Right lobe of liver (tissue), 6 donors: ENCODE results near the gene ETF1. TPM values are rescaled to one million over a fixed set of nuclear protein-coding genes. Genes with fewer than 3 reads are reported as not detected.

Experiments used
- ATAC-seq, 4 donors: fragments of 200-7000 bp; cut with Tn5 transposase; one replicate each; pipeline ENCODE4 v1.9.1; 2020; ENCODE audit warnings: mild to moderate bottlenecking in 4 of 4, moderate library complexity in 4 of 4
- DNase-seq, 3 donors: peaks; one replicate each; pipeline ENCODE4 v3.0.0-alpha.2; 2020
- H3K27ac ChIP-seq, 3 donors: fragments of 200-600 bp; one replicate each; pipeline ENCODE4 v1.8.0; 2022
- H3K27me3 ChIP-seq, 2 donors: fragments of 200-600 bp; one replicate each; pipeline ENCODE4 v1.8.0; 2022
- H3K36me3 ChIP-seq, 4 donors: fragments of 200-600 bp; sonication (generic) in 1 of 4; one replicate each; pipeline versions ENCODE4 v1.5.1 to v1.8.0; 2017 to 2022; ENCODE audit warnings: control low read depth in 1 of 4
- H3K4me1 ChIP-seq, 4 donors: fragments of 200-600 bp; sonication (generic) in 1 of 4; one replicate each; pipeline versions ENCODE4 v1.5.1 to v1.8.0; 2017 to 2022; ENCODE audit warnings: control low read depth in 1 of 4
- H3K4me3 ChIP-seq, 3 donors: fragments of 200-600 bp; one replicate each; pipeline ENCODE4 v1.8.0; 2022
- H3K9me3 ChIP-seq, 4 donors: fragments of 200-600 bp; sonication (generic) in 1 of 4; one replicate each; pipeline versions ENCODE4 v1.5.1 to v1.8.0; 2017 to 2022; ENCODE audit warnings: control low read depth in 1 of 4
- POLR2A ChIP-seq: fragments of 450-650 bp; IDR thresholded peaks from one replicate; pipeline ENCODE4 v1.6.1; 2017; ENCODE audit warnings: antibody characterized with exemption, mild to moderate bottlenecking
- WGBS: methylation state at CpG from one replicate; pipeline ENCODE4 v1.1.6; 2018; ENCODE audit warnings: low coverage, low lambda C conversion rate; ENCODE audit not compliant: insufficient coverage; ENCODE audit errors: missing lambda C conversion rate; 5-methylcytosine and 5-hydroxymethylcytosine counted together
- intact Hi-C, 2 donors: fragments of 100-400 bp; cut with DNase I; formaldehyde crosslinking; loops; one replicate each; pipeline versions ENCODE4 v1.11.2 to v1.14.1; 2022
- total RNA-seq, 6 experiments: library from RNA; depleted of rRNA in 2 of 6; stranded (reverse); fragments of >200 nt in 2 of 6; fragmentation: NEBNext Ultra II Directional in 3 of 6; extraction: Animal tissue kit (Norgen Biotek cat#: 25700) in 3 of 6; gene quantifications; one replicate each; pipeline versions ENCODE4 v1.1.0 to v1.2.4, GENCODE V29; 2016 to 2023
- TF ChIP-seq, protein P1 (sequence below), 4 donors: fragments of 200-600 bp in 3 of 4; fragments of 450-650 bp in 1 of 4; IDR thresholded peaks; one replicate each; pipeline versions ENCODE4 v1.5.1 to v1.8.0; 2016 to 2022; ENCODE audit warnings: antibody characterized with exemption in 4 of 4, mild to moderate bottlenecking in 2 of 4
- donor health status: DM: no; HTN: yes; CAD: no.
- donor health status: DM: no; HTN: no; CAD: no.
- donor health status: DM: no; HTN: no; CAD: no.
- donor health status: DM: no; HTN: yes; CAD: no.
- donor health status: DM: no; HTN: yes; CAD: no.

The ETF1 gene
- total RNA-seq, 6 experiments from 2014 or later = 29.5 to 52.1 (median 39.4) TPM

DNA sequence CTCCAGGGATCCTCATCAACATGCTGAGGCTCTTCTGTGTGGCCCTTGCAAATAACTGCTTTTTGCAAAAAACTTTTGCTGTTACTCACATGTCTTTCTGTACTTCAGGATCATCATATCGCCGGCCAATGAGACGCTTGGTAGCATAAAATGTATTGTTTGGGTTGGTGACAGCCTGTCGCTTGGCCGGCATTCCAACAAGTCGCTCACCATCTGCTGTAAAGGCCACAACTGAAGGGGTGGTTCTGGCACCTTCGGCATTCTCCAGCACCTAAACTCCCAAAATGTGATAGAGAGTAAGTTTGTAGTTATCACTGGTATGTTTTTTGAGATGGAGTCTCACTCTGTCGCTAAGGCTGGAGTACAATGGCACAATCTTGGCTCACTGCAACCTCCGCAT, 27.8 kb upstream of the ETF1 start:
- Histone ChIP-seq H3K27me3 (no peaks in the 10 kb centered on the region), H3K9me3 (no peaks in the 10 kb centered on the region), H3K4me3 (no peak overlapping the region), H3K27ac (no peak overlapping the region), H3K36me3 (peaks cover 16 to 75% (median 53%) of the 10 kb centered on the region in 4 donors), H3K4me1 (peaks cover 2 to 74% (median 31%) of the 10 kb centered on the region in 4 donors)
- DNase-seq (no peak), ATAC-seq (no peak)
- TF ChIP-seq, protein P1, sequence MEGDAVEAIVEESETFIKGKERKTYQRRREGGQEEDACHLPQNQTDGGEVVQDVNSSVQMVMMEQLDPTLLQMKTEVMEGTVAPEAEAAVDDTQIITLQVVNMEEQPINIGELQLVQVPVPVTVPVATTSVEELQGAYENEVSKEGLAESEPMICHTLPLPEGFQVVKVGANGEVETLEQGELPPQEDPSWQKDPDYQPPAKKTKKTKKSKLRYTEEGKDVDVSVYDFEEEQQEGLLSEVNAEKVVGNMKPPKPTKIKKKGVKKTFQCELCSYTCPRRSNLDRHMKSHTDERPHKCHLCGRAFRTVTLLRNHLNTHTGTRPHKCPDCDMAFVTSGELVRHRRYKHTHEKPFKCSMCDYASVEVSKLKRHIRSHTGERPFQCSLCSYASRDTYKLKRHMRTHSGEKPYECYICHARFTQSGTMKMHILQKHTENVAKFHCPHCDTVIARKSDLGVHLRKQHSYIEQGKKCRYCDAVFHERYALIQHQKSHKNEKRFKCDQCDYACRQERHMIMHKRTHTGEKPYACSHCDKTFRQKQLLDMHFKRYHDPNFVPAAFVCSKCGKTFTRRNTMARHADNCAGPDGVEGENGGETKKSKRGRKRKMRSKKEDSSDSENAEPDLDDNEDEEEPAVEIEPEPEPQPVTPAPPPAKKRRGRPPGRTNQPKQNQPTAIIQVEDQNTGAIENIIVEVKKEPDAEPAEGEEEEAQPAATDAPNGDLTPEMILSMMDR (IDR thresholded peaks at IDR 0.05) = no peak
- no peak for TF ChIP-seq POLR2A
- intact Hi-C loops = no loop called here
- WGBS = 83% methylated on average over 2 of the region's 9 CpGs

DNA sequence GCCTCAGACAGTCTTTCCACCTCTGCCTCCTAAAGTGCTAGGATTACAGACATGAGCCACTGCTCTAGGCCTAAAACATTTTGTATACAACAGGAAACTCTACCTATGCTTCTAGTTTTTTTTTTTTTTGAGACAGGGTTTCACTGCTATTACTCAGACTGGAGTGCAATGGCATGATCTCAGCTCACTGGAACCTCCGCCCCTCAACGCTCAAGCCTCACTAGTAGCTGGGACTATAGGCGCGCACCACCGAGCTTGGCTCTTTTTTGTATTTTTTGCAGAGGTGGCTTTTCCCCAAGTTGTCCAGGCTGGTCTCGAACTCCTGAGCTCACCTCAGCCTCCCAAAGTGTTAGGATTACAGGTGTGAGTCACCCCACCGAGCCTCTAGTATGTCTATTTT, 26.7 kb upstream of the ETF1 start:
- no peak overlapping the region for H3K4me3 ChIP-seq
- H3K36me3 ChIP-seq = peaks cover 22 to 86% (median 59%) of the 10 kb centered on the region in 4 donors
- H3K9me3 ChIP-seq = no peaks in the 10 kb centered on the region
- DNase-seq (no peak), ATAC-seq (no peak)
- intact Hi-C loops = no loop called here
- no peaks in the 10 kb centered on the region for H3K27me3 ChIP-seq
- TF ChIP-seq, protein P1 (IDR thresholded peaks at IDR 0.05) = no peak
- no peak for TF ChIP-seq POLR2A
- WGBS = 83% methylated on average over 1 of the region's 7 CpGs
- H3K4me1 ChIP-seq = peaks cover 2 to 80% (median 33%) of the 10 kb centered on the region in 4 donors
- H3K27ac ChIP-seq = no peak overlapping the region

DNA sequence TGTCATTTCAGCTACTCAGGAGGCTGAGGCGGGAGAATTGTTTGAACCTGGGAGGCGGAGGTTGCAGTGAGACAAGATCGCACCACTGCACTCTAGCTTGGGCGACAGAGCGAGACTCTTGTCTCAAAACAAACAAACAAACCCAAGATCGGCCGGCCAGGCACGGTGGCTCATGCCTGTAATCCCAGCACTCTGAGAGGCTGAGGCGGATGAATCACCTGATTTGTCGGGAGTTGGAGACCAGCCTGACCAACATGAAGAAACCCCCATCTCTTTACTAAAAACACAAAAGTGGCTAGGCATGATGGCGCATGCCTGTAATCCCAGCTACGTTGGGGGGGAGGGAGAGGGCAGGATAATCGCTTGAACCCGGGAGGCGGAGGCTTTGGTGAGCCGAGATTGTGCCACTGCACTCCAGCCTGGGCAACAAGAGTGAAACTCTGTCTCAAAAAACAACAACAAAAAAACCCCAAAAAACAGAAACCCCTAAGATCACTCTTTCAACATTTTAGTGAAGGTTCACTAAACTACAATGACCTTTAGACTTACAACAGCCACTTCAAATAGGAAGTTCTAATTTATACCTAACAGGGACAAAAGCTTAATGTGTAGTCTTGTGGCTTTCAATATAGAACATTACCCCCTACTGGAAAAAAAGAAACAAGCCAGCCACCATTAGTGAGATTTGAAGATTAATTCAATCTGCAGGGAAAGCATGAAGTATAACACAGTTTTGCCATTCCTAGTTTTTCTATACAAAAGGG, 25.2 kb upstream of the ETF1 start:
- H3K4me3 ChIP-seq = no peak overlapping the region
- ATAC-seq (peak; percentile 29 to 50 (median 43)), DNase-seq (peak in 1 of 3 donors; percentile 31)
- H3K9me3 ChIP-seq = no peaks in the 10 kb centered on the region
- H3K27me3 ChIP-seq = no peaks in the 10 kb centered on the region
- intact Hi-C loops = no loop called here
- peaks cover 2 to 70% (median 33%) of the 10 kb centered on the region in 4 donors for H3K4me1 ChIP-seq
- H3K27ac ChIP-seq = peak overlapping the region in 2 of 3 donors; percentile 12 to 70
- H3K36me3 ChIP-seq = peaks cover 22 to 96% (median 65%) of the 10 kb centered on the region in 4 donors
- WGBS = 59% methylated on average over 14 of the region's 16 CpGs
- TF ChIP-seq POLR2A = no peak
- TF ChIP-seq, protein P1 (IDR thresholded peaks at IDR 0.05) = peak in 3 of 4 donors; percentile 7 to 19 (median 10)

DNA sequence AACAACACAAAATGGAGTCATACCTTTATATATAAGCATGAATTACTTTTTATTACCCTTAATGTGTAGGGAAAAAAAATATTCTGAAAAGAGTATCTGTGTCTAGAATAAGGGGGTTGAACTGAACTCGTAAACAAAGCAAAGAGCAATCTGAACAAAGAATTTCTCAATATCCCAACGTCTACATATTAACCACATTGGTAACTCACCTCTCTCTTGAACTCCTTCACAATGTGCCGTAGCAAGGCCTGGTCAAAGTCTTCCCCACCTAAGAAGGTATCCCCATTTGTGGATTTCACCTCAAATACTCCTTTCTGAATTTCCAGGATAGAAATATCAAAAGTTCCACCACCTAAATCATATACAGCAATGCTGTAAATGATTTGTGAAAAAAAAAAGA, 23.8 kb upstream of the ETF1 start:
- intact Hi-C loops = no loop called here
- 27% methylated on average over 3 of the region's 3 CpGs for WGBS
- peak; percentile 49 to 79 (median 68) for ATAC-seq
- Histone ChIP-seq H3K4me1 (peaks cover 2 to 56% (median 30%) of the 10 kb centered on the region in 4 donors), H3K4me3 (no peak overlapping the region), H3K27ac (peak overlapping the region in 2 of 3 donors; percentile 57 to 70), H3K27me3 (no peaks in the 10 kb centered on the region), H3K36me3 (peaks cover 13 to 92% (median 53%) of the 10 kb centered on the region in 4 donors), H3K9me3 (no peaks in the 10 kb centered on the region)
- TF ChIP-seq, protein P1 (IDR thresholded peaks at IDR 0.05) = no peak
- TF ChIP-seq POLR2A = no peak
- peak in 1 of 3 donors; percentile 33 for DNase-seq
